Esophagus muscularis mucosa (tissue), 3 donors: ENCODE measurements around the gene WNT1.

Experiments
- POLR2A ChIP-seq: fragments of 450-650 bp; IDR thresholded peaks from one replicate; pipeline ENCODE4 v1.6.1; 2017; ENCODE audit warnings: antibody characterized with exemption, moderate library complexity, mild to moderate bottlenecking, low read depth
- TF ChIP-seq, protein P1 (sequence below), 3 experiments: fragments of 200-600 bp in 2 of 3; fragments of 450-650 bp in 1 of 3; sonication (generic) in 2 of 3; IDR thresholded peaks; one replicate each; pipeline ENCODE4 v1.5.1; 2017 to 2019; ENCODE audit warnings: antibody characterized with exemption in 3 of 3, mild to moderate bottlenecking in 2 of 3, moderate library complexity in 1 of 3

DNA sequence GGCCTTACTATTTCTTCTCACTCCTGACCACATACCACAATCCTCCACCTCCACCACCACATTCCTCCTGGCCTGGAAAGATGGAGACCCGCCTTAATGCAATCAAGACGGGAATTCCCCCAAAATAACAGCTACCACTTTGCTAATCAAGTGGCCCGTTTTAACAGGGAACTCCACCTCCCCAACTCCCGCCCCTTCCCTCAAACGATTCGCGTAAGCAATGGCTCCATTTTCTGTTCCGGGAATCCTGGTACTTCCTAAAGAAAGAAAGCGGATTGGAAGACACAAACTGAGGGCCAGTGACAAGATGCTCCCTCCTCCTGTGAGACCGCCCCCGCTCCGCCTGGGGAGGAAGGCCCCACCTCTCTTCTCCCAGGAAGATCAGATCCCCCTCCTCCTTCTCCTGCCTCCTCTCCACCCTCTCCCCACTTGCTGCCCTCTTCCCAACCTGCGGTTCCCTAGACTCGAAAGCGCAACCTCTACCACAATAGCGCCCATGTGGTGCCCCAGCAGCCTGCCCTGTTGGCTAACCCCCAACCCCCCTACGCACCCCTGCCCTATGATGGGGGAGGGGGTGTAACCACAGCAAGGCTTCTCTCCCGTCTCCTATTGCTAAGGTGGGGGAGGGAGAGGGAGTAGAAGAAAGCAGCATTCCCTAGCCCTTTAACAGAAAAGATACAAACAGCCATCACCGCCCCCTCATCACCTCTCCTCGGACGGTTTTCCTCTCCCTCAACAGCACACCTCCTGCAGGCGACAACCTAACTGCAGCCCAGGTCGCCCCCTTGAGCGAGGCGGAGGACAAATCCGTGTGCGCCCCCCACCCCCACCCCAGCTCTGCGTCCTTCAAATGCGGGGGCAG, 21.6 kb upstream of the WNT1 start:
- TF ChIP-seq POLR2A, result no peak
- TF ChIP-seq, protein P1, sequence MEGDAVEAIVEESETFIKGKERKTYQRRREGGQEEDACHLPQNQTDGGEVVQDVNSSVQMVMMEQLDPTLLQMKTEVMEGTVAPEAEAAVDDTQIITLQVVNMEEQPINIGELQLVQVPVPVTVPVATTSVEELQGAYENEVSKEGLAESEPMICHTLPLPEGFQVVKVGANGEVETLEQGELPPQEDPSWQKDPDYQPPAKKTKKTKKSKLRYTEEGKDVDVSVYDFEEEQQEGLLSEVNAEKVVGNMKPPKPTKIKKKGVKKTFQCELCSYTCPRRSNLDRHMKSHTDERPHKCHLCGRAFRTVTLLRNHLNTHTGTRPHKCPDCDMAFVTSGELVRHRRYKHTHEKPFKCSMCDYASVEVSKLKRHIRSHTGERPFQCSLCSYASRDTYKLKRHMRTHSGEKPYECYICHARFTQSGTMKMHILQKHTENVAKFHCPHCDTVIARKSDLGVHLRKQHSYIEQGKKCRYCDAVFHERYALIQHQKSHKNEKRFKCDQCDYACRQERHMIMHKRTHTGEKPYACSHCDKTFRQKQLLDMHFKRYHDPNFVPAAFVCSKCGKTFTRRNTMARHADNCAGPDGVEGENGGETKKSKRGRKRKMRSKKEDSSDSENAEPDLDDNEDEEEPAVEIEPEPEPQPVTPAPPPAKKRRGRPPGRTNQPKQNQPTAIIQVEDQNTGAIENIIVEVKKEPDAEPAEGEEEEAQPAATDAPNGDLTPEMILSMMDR (IDR thresholded peaks at IDR 0.05), result no peak
